B cell (primary cell): Measurements from ENCODE around the gene ANAPC7. TPM values are rescaled to one million over a fixed set of nuclear protein-coding genes. Genes with fewer than 3 reads are reported as not detected.

Source experiments
- ATAC-seq: fragments of 200-7000 bp; cut with Tn5 transposase; one replicate; pipeline ENCODE4 v1.10.0; 2021; ENCODE audit warnings: low read depth, mild to moderate bottlenecking, moderate number of reproducible peaks, moderate library complexity
- CTCF ChIA-PET: fragments of 350-600 bp; sonication (Branson Sonifier 250); formaldehyde crosslinking; loops from one replicate; lab custom pipeline; 2021; ENCODE audit warnings: antibody characterized with exemption, inconsistent platforms; lab: Charles Lee
- POLR2A ChIA-PET: fragments of 350-600 bp; sonication (Branson Sonifier 250); formaldehyde crosslinking; loops from one replicate; lab custom pipeline; 2021; ENCODE audit warnings: antibody characterized with exemption; lab: Charles Lee
- DNase-seq: peaks from one replicate; pipeline ENCODE4 v3.0.0; 2013
- H2AFZ ChIP-seq: 2 replicates; pipeline ENCODE4 v1.6.1; 2012; ENCODE audit warnings: mild to moderate bottlenecking, low read depth, low read length; ENCODE audit not compliant: insufficient read depth, poor library complexity, severe bottlenecking
- H3K27ac ChIP-seq, 2 donors: 1 replicate in 1 of 2; 2 replicates in 1 of 2; pipeline ENCODE4 v1.5.1; 2012 to 2013; ENCODE audit warnings: low read length in 2 of 2, mild to moderate bottlenecking in 2 of 2, moderate library complexity in 1 of 2
- H3K27me3 ChIP-seq, 4 experiments: fragments of 200-600 bp in 1 of 4; sonication (generic) in 1 of 4; replicated peaks in 1 of 4; 1 replicate in 2 of 4; 2 replicates in 2 of 4; pipeline versions ENCODE4 v1.6.1 to v1.7.0; 2013 to 2016; ENCODE audit warnings: low read length in 3 of 4, mild to moderate bottlenecking in 2 of 4, mixed read lengths in 1 of 4, moderate library complexity in 1 of 4; ENCODE audit not compliant: insufficient read depth in 4 of 4, control insufficient read depth in 3 of 4; ENCODE audit errors: control extremely low read depth in 1 of 4
- H3K36me3 ChIP-seq, 2 experiments: replicated peaks in 1 of 2; 1 replicate in 1 of 2; 2 replicates in 1 of 2; pipeline versions ENCODE4 v1.6.1 to v1.7.1; 2013; ENCODE audit warnings: low read length in 1 of 2; ENCODE audit not compliant: insufficient read depth in 2 of 2, control insufficient read depth in 1 of 2; ENCODE audit errors: control extremely low read depth in 1 of 2, extremely low read depth in 1 of 2
- H3K4me1 ChIP-seq, 2 donors: fragments of 200-600 bp in 1 of 2; sonication (generic) in 1 of 2; 1 replicate in 1 of 2; 2 replicates in 1 of 2; pipeline versions ENCODE4 v1.5.1 to v1.6.1; 2013 to 2017; ENCODE audit warnings: low read length in 2 of 2; ENCODE audit not compliant: control insufficient read depth in 2 of 2, insufficient read depth in 2 of 2
- H3K4me2 ChIP-seq: replicated peaks from 2 replicates; pipeline ENCODE3; 2012; ENCODE audit warnings: mild to moderate bottlenecking, low read depth, low read length; ENCODE audit not compliant: poor library complexity, severe bottlenecking
- H3K4me3 ChIP-seq, 5 experiments: fragments of 200-600 bp in 1 of 5; sonication (generic) in 1 of 5; 1 replicate in 3 of 5; 2 replicates in 2 of 5; pipeline versions ENCODE4 v1.5.1 to v1.7.0; 2011 to 2016; ENCODE audit warnings: low read length in 4 of 5, mild to moderate bottlenecking in 4 of 5, low read depth in 2 of 5, control low read depth in 1 of 5, moderate library complexity in 1 of 5; ENCODE audit not compliant: insufficient read depth in 1 of 5; ENCODE audit errors: control extremely low read depth in 1 of 5, extremely low read depth in 1 of 5
- H3K79me2 ChIP-seq: fragments of 200-600 bp; sonication (generic); one replicate; pipeline ENCODE4 v1.6.0; 2016; ENCODE audit warnings: low read length; ENCODE audit not compliant: control insufficient read depth, insufficient read depth
- H3K9ac ChIP-seq: fragments of 200-600 bp; sonication (generic); 2 replicates; pipeline ENCODE4 v1.6.1; 2017; ENCODE audit warnings: mild to moderate bottlenecking, low read length, moderate library complexity
- H3K9me3 ChIP-seq, 3 donors: one replicate each; pipeline versions ENCODE4 v1.6.1 to v1.7.1; 2013; ENCODE audit warnings: low read length in 2 of 3; ENCODE audit not compliant: control insufficient read depth in 2 of 3, insufficient read depth in 1 of 3; ENCODE audit errors: control extremely low read depth in 1 of 3
- H4K20me1 ChIP-seq: 2 replicates; pipeline ENCODE4 v1.6.0; 2012; ENCODE audit warnings: mild to moderate bottlenecking, low read length; ENCODE audit not compliant: insufficient read depth, control insufficient read depth, poor library complexity, severe bottlenecking
- H3K27ac Mint-ChIP-seq: one replicate; pipeline ENCODE4 v1.8.0; 2021; ENCODE audit warnings: mixed read lengths
- H3K27me3 Mint-ChIP-seq: one replicate; pipeline ENCODE4 v1.8.0; 2021; ENCODE audit warnings: mixed read lengths
- H3K4me1 Mint-ChIP-seq: one replicate; pipeline ENCODE4 v1.8.0; 2021; ENCODE audit warnings: mixed read lengths
- H3K4me3 Mint-ChIP-seq: one replicate; pipeline ENCODE4 v1.8.0; 2021; ENCODE audit warnings: mixed read lengths
- H3K9me3 Mint-ChIP-seq: one replicate; pipeline ENCODE4 v1.8.0; 2022; ENCODE audit warnings: mixed read lengths; ENCODE audit not compliant: insufficient read depth
- EZH2 ChIP-seq: IDR thresholded peaks from 2 replicates; pipeline ENCODE4 v1.6.1; 2012; ENCODE audit warnings: borderline replicate concordance, low read depth, mild to moderate bottlenecking, moderate library complexity, low read length; ENCODE audit not compliant: insufficient read depth, poor library complexity, severe bottlenecking
- WGBS: methylation state at CpG from one replicate; pipeline ENCODE4 v1.1.5; 2013; ENCODE audit warnings: missing lambda C conversion rate; ENCODE audit not compliant: insufficient coverage; 5-methylcytosine and 5-hydroxymethylcytosine counted together
- intact Hi-C: fragments of 100-400 bp; cut with micrococcal nuclease; formaldehyde crosslinking; loops from one replicate; pipeline ENCODE4 v1.10.0; 2022
- polyA plus RNA-seq: library from polyadenylated mRNA; depleted of rRNA; stranded (reverse); fragments of >200 nt; gene quantifications from 2 replicates; pipeline ENCODE4 v1.2.3, GENCODE V29; 2012
- total RNA-seq, 2 donors: library from RNA; stranded (reverse); fragments of 120-200 nt in 1 of 2; gene quantifications; 1 replicate in 1 of 2; 2 replicates in 1 of 2; pipeline versions ENCODE4 v1.2.3 to v1.2.4, GENCODE V29; 2013 to 2022
- TF ChIP-seq, protein P1 (sequence below): fragments of 200-600 bp; IDR thresholded peaks from one replicate; pipeline ENCODE4 v1.8.0; 2022; ENCODE audit warnings: antibody characterized with exemption, mild to moderate bottlenecking

ANAPC7 gene
- total and polyA plus RNA-seq, 2 donors (not counting 1 experiment from before 2014, with no cell fraction given), result 56.9 to 68.4 TPM

DNA sequence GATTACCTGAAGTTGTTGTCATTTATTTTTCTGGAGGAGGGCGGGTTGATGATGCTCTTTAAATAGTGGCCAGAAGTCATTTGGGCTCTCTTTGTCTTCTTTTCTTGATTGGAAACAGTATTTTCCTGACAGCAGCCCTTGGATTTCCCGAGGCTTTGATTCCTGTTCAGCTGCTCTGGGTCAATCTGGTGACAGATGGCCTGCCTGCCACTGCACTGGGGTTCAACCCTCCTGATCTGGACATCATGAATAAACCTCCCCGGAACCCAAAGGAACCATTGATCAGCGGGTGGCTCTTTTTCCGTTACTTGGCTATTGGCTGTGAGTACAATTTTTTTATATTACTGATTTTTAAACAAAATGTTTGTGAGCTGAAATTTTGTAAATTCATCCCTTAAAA is 60.4 kb downstream of the ANAPC7 start:
- Histone ChIP-seq H2AFZ (no peak overlapping the region), H3K27ac (no peak overlapping the region), H4K20me1 (peaks cover 4% of the 10 kb centered on the region), H3K79me2 (no peaks in the 10 kb centered on the region), H3K4me1 (peaks cover 4 to 9% of the 10 kb centered on the region in 2 donors), H3K27me3 (no peaks in the 10 kb centered on the region), H3K36me3 (peaks cover 4 to 93% of the 10 kb centered on the region in 2 experiments), H3K9ac (no peak overlapping the region), H3K9me3 (no peaks in the 10 kb centered on the region), H3K4me3 (no peak overlapping the region), H3K4me2 (no peak overlapping the region)
- H3K4me3 Mint-ChIP-seq, result no peak overlapping the region
- peaks cover 9% of the 10 kb centered on the region for H3K4me1 Mint-ChIP-seq
- no peak overlapping the region for H3K27ac Mint-ChIP-seq
- POLR2A ChIA-PET, result no interaction called here
- no peaks in the 10 kb centered on the region for H3K27me3 Mint-ChIP-seq
- intact Hi-C loops, result no loop called here
- ATAC-seq, result no peak
- no peak for DNase-seq
- H3K9me3 Mint-ChIP-seq, result no peaks in the 10 kb centered on the region
- 86% methylated on average over 2 of the region's 5 CpGs for WGBS
- CTCF ChIA-PET, result interaction anchor here (1.0 kb wide), 1 partner anchor 88 kb away, joined by 3 read pairs; no protein-coding TSS in a partner anchor
- no peak for TF ChIP-seq EZH2
- TF ChIP-seq, protein P1, sequence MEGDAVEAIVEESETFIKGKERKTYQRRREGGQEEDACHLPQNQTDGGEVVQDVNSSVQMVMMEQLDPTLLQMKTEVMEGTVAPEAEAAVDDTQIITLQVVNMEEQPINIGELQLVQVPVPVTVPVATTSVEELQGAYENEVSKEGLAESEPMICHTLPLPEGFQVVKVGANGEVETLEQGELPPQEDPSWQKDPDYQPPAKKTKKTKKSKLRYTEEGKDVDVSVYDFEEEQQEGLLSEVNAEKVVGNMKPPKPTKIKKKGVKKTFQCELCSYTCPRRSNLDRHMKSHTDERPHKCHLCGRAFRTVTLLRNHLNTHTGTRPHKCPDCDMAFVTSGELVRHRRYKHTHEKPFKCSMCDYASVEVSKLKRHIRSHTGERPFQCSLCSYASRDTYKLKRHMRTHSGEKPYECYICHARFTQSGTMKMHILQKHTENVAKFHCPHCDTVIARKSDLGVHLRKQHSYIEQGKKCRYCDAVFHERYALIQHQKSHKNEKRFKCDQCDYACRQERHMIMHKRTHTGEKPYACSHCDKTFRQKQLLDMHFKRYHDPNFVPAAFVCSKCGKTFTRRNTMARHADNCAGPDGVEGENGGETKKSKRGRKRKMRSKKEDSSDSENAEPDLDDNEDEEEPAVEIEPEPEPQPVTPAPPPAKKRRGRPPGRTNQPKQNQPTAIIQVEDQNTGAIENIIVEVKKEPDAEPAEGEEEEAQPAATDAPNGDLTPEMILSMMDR, result no peak

DNA sequence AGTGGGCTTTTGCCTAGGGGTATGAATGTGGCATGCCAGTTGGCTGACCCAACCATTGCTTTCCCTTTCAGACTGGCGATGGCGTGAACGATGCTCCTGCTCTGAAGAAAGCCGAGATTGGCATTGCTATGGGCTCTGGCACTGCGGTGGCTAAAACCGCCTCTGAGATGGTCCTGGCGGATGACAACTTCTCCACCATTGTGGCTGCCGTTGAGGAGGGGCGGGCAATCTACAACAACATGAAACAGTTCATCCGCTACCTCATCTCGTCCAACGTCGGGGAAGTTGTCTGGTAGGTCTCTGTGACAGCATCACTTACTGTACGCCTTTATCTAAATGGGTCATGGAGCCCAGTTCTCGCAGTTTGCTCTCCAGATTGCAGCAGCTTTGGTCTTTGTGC is 61.4 kb downstream of the ANAPC7 start:
- H3K27me3 Mint-ChIP-seq, result no peaks in the 10 kb centered on the region
- no peak for ATAC-seq
- POLR2A ChIA-PET, result no interaction called here
- peaks cover 11% of the 10 kb centered on the region for H3K4me1 Mint-ChIP-seq
- no peaks in the 10 kb centered on the region for H3K79me2 ChIP-seq
- H3K4me1 ChIP-seq, result peaks cover 4 to 9% of the 10 kb centered on the region in 2 donors
- CTCF ChIA-PET, result no interaction called here
- no peak overlapping the region for H2AFZ ChIP-seq
- intact Hi-C loops, result no loop called here
- no peaks in the 10 kb centered on the region for H3K9me3 ChIP-seq
- H3K27me3 ChIP-seq, result no peaks in the 10 kb centered on the region
- no peak for TF ChIP-seq EZH2
- TF ChIP-seq, protein P1, result no peak
- H3K27ac ChIP-seq, result no peak overlapping the region
- peaks cover 9 to 92% of the 10 kb centered on the region in 2 experiments for H3K36me3 ChIP-seq
- over 99% methylated on average over 15 of the region's 15 CpGs for WGBS
- no peak overlapping the region for H3K4me2 ChIP-seq
- H3K9me3 Mint-ChIP-seq, result no peaks in the 10 kb centered on the region
- DNase-seq, result no peak
- no peak overlapping the region for H3K27ac Mint-ChIP-seq
- no peak overlapping the region for H3K9ac ChIP-seq
- H3K4me3 Mint-ChIP-seq, result no peak overlapping the region
- no peak overlapping the region for H3K4me3 ChIP-seq
- H4K20me1 ChIP-seq, result peaks cover 5% of the 10 kb centered on the region
